Measurements from ENCODE around the gene FAM171A1. TPM values are rescaled to one million over a fixed set of nuclear protein-coding genes. Genes with fewer than 3 reads are reported as not detected.

Gene FAM171A1
- total RNA-seq, 1 experiment from 2014 or later: 19.2 TPM

GRCh38 chr10:15316145-15316544, 54.9 kb downstream of the FAM171A1 start:
- no peak overlapping the region for H3K27ac ChIP-seq (ENCODE audit: low read length)
- no peak for DNase-seq (ENCODE audit: low read depth, low spot score)
- CTCF ChIA-PET: no interaction called here
- H3K4me1 ChIP-seq (ENCODE audit: control insufficient read depth, insufficient read depth, low read length): no peaks in the 10 kb centered on the region
- intact Hi-C loops (cut with micrococcal nuclease; ENCODE audit: unreplicated experiment): no loop called here
- no peaks in the 10 kb centered on the region for H3K27me3 ChIP-seq (ENCODE audit: control insufficient read depth, insufficient read depth, low read length)
- H3K36me3 ChIP-seq (ENCODE audit: control insufficient read depth, insufficient read depth, low read length): no peaks in the 10 kb centered on the region
- TF ChIP-seq REST (IDR thresholded peaks at IDR 0.05; ENCODE audit: insufficient read depth in 1 of 2, low read depth in 2 of 2, low read length in 1 of 2) (no peak), TCF7L2 (IDR thresholded peaks at IDR 0.05; ENCODE audit: low read depth, low read length) (no peak), POLR2AphosphoS5 (IDR thresholded peaks at IDR 0.05; ENCODE audit: low read depth, low read length) (no peak), CTCF (IDR thresholded peaks at IDR 0.05) (no peak)
- in situ Hi-C loops (cut with HindIII; ENCODE audit: low pct_unique_long_range_greater_than_20kb, low sequenced_read_pairs): no loop called here
- no peak for ATAC-seq
- POLR2A ChIA-PET: no interaction called here
- H3K9me3 ChIP-seq (ENCODE audit: control insufficient read depth, insufficient read depth, low read depth, low read length): no peaks in the 10 kb centered on the region
- no TSS peak for BruUV-seq (replicated peaks)
- no peak overlapping the region for H3K4me3 ChIP-seq (ENCODE audit: low read depth in 2 of 2, low read length in 2 of 2)

- Histone ChIP-seq H3K9me3 (ENCODE audit: control insufficient read depth, insufficient read depth, low read depth, low read length) (no peaks in the 10 kb centered on the region), H3K36me3 (ENCODE audit: control insufficient read depth, insufficient read depth, low read length) (no peaks in the 10 kb centered on the region), H3K27ac (ENCODE audit: low read length) (no peak overlapping the region), H3K4me1 (ENCODE audit: control insufficient read depth, insufficient read depth, low read length) (no peaks in the 10 kb centered on the region), H3K4me3 (ENCODE audit: low read depth in 2 of 2, low read length in 2 of 2) (no peak overlapping the region), H3K27me3 (ENCODE audit: control insufficient read depth, insufficient read depth, low read length) (no peaks in the 10 kb centered on the region)
- TF ChIP-seq REST (IDR thresholded peaks at IDR 0.05; ENCODE audit: insufficient read depth in 1 of 2, low read depth in 2 of 2, low read length in 1 of 2): no peak
- in situ Hi-C loops (cut with HindIII; ENCODE audit: low pct_unique_long_range_greater_than_20kb, low sequenced_read_pairs) (no loop called here), intact Hi-C loops (cut with micrococcal nuclease; ENCODE audit: unreplicated experiment) (no loop called here)
- no peak for DNase-seq (ENCODE audit: low read depth, low spot score)
- ChIA-PET CTCF (no interaction called here), POLR2A (interaction anchor here (0.6 kb wide), 1 partner anchor 356 kb away, joined by 4 read pairs; no protein-coding TSS in a partner anchor)
- BruUV-seq (replicated peaks): no TSS peak
- no peak for ATAC-seq
Measured at GRCh38 chr10:15315286-15315685, 55.8 kb downstream of the FAM171A1 start.
